A549 (cell line): Measurements from ENCODE around the gene STXBP2. TPM values are rescaled to one million over a fixed set of nuclear protein-coding genes. Genes with fewer than 3 reads are reported as not detected.

Source experiments
- ATAC-seq, 2 experiments: fragments of 200-7000 bp in 1 of 2; fragments of >200 bp in 1 of 2; cut with Nextera tagmentation in 1 of 2; cut with Tn5 transposase in 1 of 2; 3 replicates each; pipeline versions ENCODE4 v1.8.0 to v1.9.1; 2018 to 2020; ENCODE audit warnings: mild to moderate bottlenecking in 1 of 2, moderate library complexity in 1 of 2
- CTCF ChIA-PET: fragments of 300-600 bp; sonication (Branson Sonifier 250); formaldehyde crosslinking; extraction: SDS; loops from one replicate; lab custom pipeline; 2021; ENCODE audit warnings: antibody characterized with exemption, inconsistent platforms; lab: Yijun Ruan, JAX
- POLR2A ChIA-PET: fragments of 350-600 bp; formaldehyde crosslinking; extraction: SDS; loops from one replicate; lab custom pipeline; 2021; ENCODE audit warnings: antibody characterized with exemption, inconsistent platforms; lab: Yijun Ruan, JAX
- DNase-seq, 2 experiments: peaks; one replicate each; pipeline versions ENCODE4 v3.0.0 to v3.0.0-alpha.2; 2011 to 2016; ENCODE audit warnings: low read depth in 1 of 2, low spot score in 1 of 2
- FAIRE-seq: peaks from 2 replicates; lab custom pipeline; 2011; peaks lifted over from hg19 to GRCh38; lab: Jason Lieb, UNC
- H3K27ac ChIP-seq, 2 experiments: fragments of >200 bp; sonication (Bioruptor Twin); formaldehyde crosslinking; 3 replicates each; pipeline ENCODE4 v1.5.1; 2016 to 2017
- H3K4me1 ChIP-seq: fragments of >200 bp; sonication (Bioruptor Twin); formaldehyde crosslinking; 3 replicates; pipeline ENCODE4 v1.6.1; 2016
- H3K4me2 ChIP-seq: fragments of >200 bp; sonication (Bioruptor Twin); formaldehyde crosslinking; 3 replicates; pipeline ENCODE4 v1.6.1; 2016
- H3K4me3 ChIP-seq: fragments of >200 bp; sonication (Bioruptor Twin); formaldehyde crosslinking; 3 replicates; pipeline ENCODE4 v1.5.1; 2016
- H3K9me3 ChIP-seq: fragments of >200 bp; sonication (Bioruptor Twin); formaldehyde crosslinking; 3 replicates; pipeline ENCODE4 v1.6.1; 2016
- BHLHE40 ChIP-seq: IDR thresholded peaks from 2 replicates; pipeline ENCODE4 v1.6.1; 2012; ENCODE audit warnings: low read depth, low read length, inconsistent platforms
- CBX8 ChIP-seq: fragments of 200-600 bp; sonication (generic); IDR thresholded peaks from 2 replicates; pipeline ENCODE4 v1.6.1; 2016
- CEBPB ChIP-seq, 2 experiments: fragments of >200 bp in 1 of 2; sonication (Bioruptor Twin) in 1 of 2; formaldehyde crosslinking in 1 of 2; IDR thresholded peaks; 2 replicates each; pipeline ENCODE4 v1.6.1; 2012 to 2016
- CHD4 ChIP-seq: fragments of 200-600 bp; sonication (generic); IDR thresholded peaks from 2 replicates; pipeline ENCODE4 v1.6.1; 2016; ENCODE audit warnings: antibody characterized with exemption, mild to moderate bottlenecking, borderline replicate concordance
- FOXS1 ChIP-seq: fragments of 250-450 bp; sonication (Bioruptor Pico); IDR thresholded peaks from 2 replicates; pipeline ENCODE4 v1.5.0; 2020; ENCODE audit warnings: mild to moderate bottlenecking, moderate library complexity
- HDAC2 ChIP-seq: fragments of 200-600 bp; sonication (generic); IDR thresholded peaks from 2 replicates; pipeline ENCODE4 v1.6.1; 2016
- HOXB13 ChIP-seq: fragments of 250-450 bp; sonication (Bioruptor Pico); IDR thresholded peaks from 2 replicates; pipeline ENCODE4 v1.5.0; 2020; ENCODE audit warnings: low read depth, mild to moderate bottlenecking, moderate library complexity
- HOXB5 ChIP-seq: fragments of 250-450 bp; sonication (Bioruptor Pico); IDR thresholded peaks from 2 replicates; pipeline ENCODE4 v1.5.0; 2020; ENCODE audit warnings: mild to moderate bottlenecking, moderate library complexity
- KDM1A ChIP-seq: fragments of 200-600 bp; sonication (generic); IDR thresholded peaks from 2 replicates; pipeline ENCODE4 v1.6.1; 2016; ENCODE audit warnings: low read depth, mild to moderate bottlenecking
- MAZ ChIP-seq: fragments of 150-350 bp; IDR thresholded peaks from 2 replicates; pipeline ENCODE4 v1.6.1; 2014; ENCODE audit warnings: antibody characterized with exemption, low read depth, low read length, borderline replicate concordance
- NFE2L2 ChIP-seq: fragments of 150-350 bp; conservative IDR thresholded peaks from 2 replicates; pipeline ENCODE4 v1.6.1; 2014; ENCODE audit warnings: low read length
- NPAS2 ChIP-seq: fragments of 250-450 bp; sonication (Bioruptor Pico); IDR thresholded peaks from 2 replicates; pipeline ENCODE4 v1.8.0; 2022; ENCODE audit warnings: mild to moderate bottlenecking, moderate library complexity, borderline replicate concordance
- NR3C1 ChIP-seq: fragments of >200 bp; sonication (Bioruptor Twin); formaldehyde crosslinking; IDR thresholded peaks from 3 replicates; pipeline ENCODE4 v1.6.1; 2017
- PHF8 ChIP-seq: fragments of 200-600 bp; sonication (generic); IDR thresholded peaks from 2 replicates; pipeline ENCODE4 v1.6.1; 2016; ENCODE audit warnings: low read depth, mild to moderate bottlenecking, antibody characterized with exemption, moderate library complexity, borderline replicate concordance
- POLR2AphosphoS2 ChIP-seq: conservative IDR thresholded peaks from 2 replicates; pipeline ENCODE4 v1.6.1; 2012; ENCODE audit warnings: low read length, improper control_type of control experiment, inconsistent platforms
- SREBF2 ChIP-seq: fragments of 450-650 bp; IDR thresholded peaks from 2 replicates; pipeline ENCODE4 v1.6.1; 2014; ENCODE audit warnings: mild to moderate bottlenecking, moderate library complexity
- ZSCAN20 ChIP-seq: fragments of 250-450 bp; sonication (Bioruptor Pico); IDR thresholded peaks from 2 replicates; pipeline ENCODE4 v1.8.0; 2022; ENCODE audit warnings: mild to moderate bottlenecking, moderate library complexity
- WGBS: methylation state at CpG from one replicate; pipeline ENCODE4 v1.1.6; 2017; ENCODE audit errors: missing lambda C conversion rate; 5-methylcytosine and 5-hydroxymethylcytosine counted together
- polyA plus RNA-seq, 4 experiments: library from polyadenylated mRNA; depleted of rRNA in 3 of 4; stranded (reverse); fragments of >200 nt; fragmentation: RNase III in 1 of 4; extraction: RNeasy Plus Mini Kit Qiagen cat#74134 plus additional on column Dnase treatment in 1 of 4; gene quantifications; 2 replicates in 3 of 4; 3 replicates in 1 of 4; pipeline ENCODE4 v1.2.3, GENCODE V29; 2011 to 2017
- TF ChIP-seq, protein P1 (sequence below): fragments of >200 bp; sonication (Bioruptor Twin); formaldehyde crosslinking; IDR thresholded peaks from 2 replicates; pipeline ENCODE4 v1.6.1; 2016
- TF ChIP-seq, protein P2 (sequence below): fragments of >200 bp; sonication (Bioruptor Twin); formaldehyde crosslinking; IDR thresholded peaks from 3 replicates; pipeline ENCODE4 v1.6.1; 2016

STXBP2 gene
- polyA plus RNA-seq, 2 of the 4 experiments (the other 2 are of a cell fraction), result 41.4 to 47.2 TPM

- Histone ChIP-seq H3K4me3 (no peak overlapping the region), H3K9me3 (no peaks in the 10 kb centered on the region), H3K4me1 (no peaks in the 10 kb centered on the region), H3K27ac (no peak overlapping the region), H3K4me2 (no peak overlapping the region)
- WGBS, result 88% methylated on average over 22 of the region's 48 CpGs
- ChIA-PET CTCF (interaction anchor here (0.8 kb wide), 1 partner anchor 180 kb away, joined by 3 read pairs; no protein-coding TSS in a partner anchor), POLR2A (interaction anchor here (1.0 kb wide), 1 partner anchor 10 kb away, joined by 3 read pairs; the partner anchor contains the start of genes PET100 and XAB2)
- ATAC-seq (no peak), FAIRE-seq (no peak), DNase-seq (no peak)
- TF ChIP-seq PHF8, result no peak
- TF ChIP-seq NFE2L2, result no peak
- TF ChIP-seq HDAC2, result no peak
Measured at GRCh38 chr19:7619671-7620441, 17.1 kb upstream of the STXBP2 start.

GRCh38 chr19:7620442-7621412 is 16.2 kb upstream of the STXBP2 start:
- 83% methylated on average over 16 of the region's 57 CpGs for WGBS
- no peaks in the 10 kb centered on the region for H3K9me3 ChIP-seq
- no peak overlapping the region for H3K4me2 ChIP-seq
- no peaks in the 10 kb centered on the region for H3K4me1 ChIP-seq
- DNase-seq (no peak), FAIRE-seq (no peak), ATAC-seq (no peak)
- TF ChIP-seq ZSCAN20 (CRISPR knock-in tag) (no peak), CBX8 (no peak), FOXS1 (CRISPR knock-in tag) (no peak), CEBPB (IDR thresholded peaks at IDR 0.05) (no peak), SREBF2 (no peak), NR3C1 (no peak), CHD4 (no peak)
- TF ChIP-seq, protein P1, sequence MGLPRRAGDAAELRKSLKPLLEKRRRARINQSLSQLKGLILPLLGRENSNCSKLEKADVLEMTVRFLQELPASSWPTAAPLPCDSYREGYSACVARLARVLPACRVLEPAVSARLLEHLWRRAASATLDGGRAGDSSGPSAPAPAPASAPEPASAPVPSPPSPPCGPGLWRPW, result no peak
- TF ChIP-seq, protein P2, sequence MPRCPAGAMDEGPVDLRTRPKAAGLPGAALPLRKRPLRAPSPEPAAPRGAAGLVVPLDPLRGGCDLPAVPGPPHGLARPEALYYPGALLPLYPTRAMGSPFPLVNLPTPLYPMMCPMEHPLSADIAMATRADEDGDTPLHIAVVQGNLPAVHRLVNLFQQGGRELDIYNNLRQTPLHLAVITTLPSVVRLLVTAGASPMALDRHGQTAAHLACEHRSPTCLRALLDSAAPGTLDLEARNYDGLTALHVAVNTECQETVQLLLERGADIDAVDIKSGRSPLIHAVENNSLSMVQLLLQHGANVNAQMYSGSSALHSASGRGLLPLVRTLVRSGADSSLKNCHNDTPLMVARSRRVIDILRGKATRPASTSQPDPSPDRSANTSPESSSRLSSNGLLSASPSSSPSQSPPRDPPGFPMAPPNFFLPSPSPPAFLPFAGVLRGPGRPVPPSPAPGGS, result no peak
- ChIA-PET CTCF (interaction anchor here (0.8 kb wide), 1 partner anchor 179 kb away, joined by 3 read pairs; no protein-coding TSS in a partner anchor), POLR2A (no interaction called here)
- no peak overlapping the region for H3K27ac ChIP-seq
- no peak overlapping the region for H3K4me3 ChIP-seq

GRCh38 chr19:7622933-7623685 is 13.8 kb upstream of the STXBP2 start:
- ATAC-seq, result peak in 1 of 2 experiments; percentile 53; a peak in 3 of 6 replicates
- Histone ChIP-seq H3K4me1 (peaks cover 2% of the 10 kb centered on the region; the same call in 1 of the 3 replicates), H3K9me3 (no peaks in the 10 kb centered on the region), H3K4me2 (no peak overlapping the region), H3K4me3 (no peak overlapping the region), H3K27ac (no peak overlapping the region)
- 96% methylated on average over 9 of the region's 16 CpGs for WGBS
- ChIA-PET CTCF (interaction anchor here (0.6 to 1.7 kb wide), 2 partner anchors 58 to 425 kb away, joined by 4 to 6 read pairs; partner anchors contain the start of gene TRAPPC5), POLR2A (interaction anchor here (1.1 kb wide), 1 partner anchor 55 kb away, joined by 7 read pairs; no protein-coding TSS in a partner anchor)
- FAIRE-seq, result no peak
- TF ChIP-seq HOXB5 (CRISPR knock-in tag) (no peak), MAZ (no peak), KDM1A (no peak), HDAC2 (no peak), POLR2AphosphoS2 (no peak), NPAS2 (CRISPR knock-in tag) (no peak), BHLHE40 (no peak), HOXB13 (CRISPR knock-in tag) (no peak)
- no peak for DNase-seq
